Measurements from ENCODE around the gene TMPRSS11B. TPM values are rescaled to one million over a fixed set of nuclear protein-coding genes. Genes with fewer than 3 reads are reported as not detected.

Gene TMPRSS11B
- polyA plus RNA-seq, 1 donor (not counting 4 experiments of a cell fraction or from before 2014, with no cell fraction given) = 0.58 TPM

GRCh38 chr4:68271851-68272357, 26.4 kb upstream of the TMPRSS11B start:
- H3K79me2 ChIP-seq (ENCODE audit: control insufficient read depth, insufficient read depth, low read length) = no peaks in the 10 kb centered on the region
- FAIRE-seq = peak; percentile 58
- peak; percentile 9 for DNase-seq (ENCODE audit: low read depth, low spot score)
- peak overlapping the region in 1 of 3 experiments; percentile 25 for H3K4me3 ChIP-seq (ENCODE audit: control insufficient read depth in 2 of 3, extremely low read depth in 1 of 3, insufficient read depth in 2 of 3, low read depth in 1 of 3, low read length in 3 of 3)
- H3K9me3 ChIP-seq (ENCODE audit: control insufficient read depth, low read depth, low read length) = no peaks in the 10 kb centered on the region
- no peak overlapping the region for H3K27ac ChIP-seq (ENCODE audit: control insufficient read depth, insufficient read depth, low read length)
- no peaks in the 10 kb centered on the region for H3K9me1 ChIP-seq (ENCODE audit: control insufficient read depth, extremely low read depth, insufficient read depth, low read length)
- H4K20me1 ChIP-seq (ENCODE audit: control insufficient read depth, extremely low read depth, insufficient read depth, low read length) = no peaks in the 10 kb centered on the region
- H2AFZ ChIP-seq (ENCODE audit: control insufficient read depth, low read length) = peak overlapping the region; percentile 77
- H3K9ac ChIP-seq (ENCODE audit: control insufficient read depth, extremely low read depth, insufficient read depth, low read length) = no peak overlapping the region
- TF ChIP-seq EZH2 (IDR thresholded peaks at IDR 0.05; ENCODE audit: low read length) (no peak), CTCF (optimal IDR thresholded peaks at IDR 0.05 in 1 of 3, IDR thresholded peaks at IDR 0.05 in 1 of 3, conservative IDR thresholded peaks at IDR 0.05 in 1 of 3; ENCODE audit: extremely low read depth in 1 of 3, insufficient read depth in 2 of 3, low read length in 3 of 3) (peak in 2 of 3 experiments; percentile 35 to 55)
- no peaks in the 10 kb centered on the region for H3K27me3 ChIP-seq (ENCODE audit: control insufficient read depth, extremely low read depth, insufficient read depth, low read length)
- H3K4me1 ChIP-seq (ENCODE audit: control insufficient read depth, extremely low read depth, insufficient read depth, low read length) = peaks cover 10% of the 10 kb centered on the region
- peak overlapping the region; percentile 55 for H3K4me2 ChIP-seq (ENCODE audit: control insufficient read depth, extremely low read depth, insufficient read depth, low read depth, low read length)
- dilution Hi-C loops (cut with MboI; ENCODE audit: extremely low pct_ligation_motif_present, low sequenced_read_pairs) = no loop called here
- H3K36me3 ChIP-seq (ENCODE audit: control insufficient read depth in 2 of 2, extremely low read depth in 1 of 2, insufficient read depth in 2 of 2, low read length in 2 of 2) = no peaks in the 10 kb centered on the region

- H3K9me1 ChIP-seq (ENCODE audit: control insufficient read depth, extremely low read depth, insufficient read depth, low read length) = no peaks in the 10 kb centered on the region
- peak; percentile 90 for FAIRE-seq
- H3K4me3 ChIP-seq (ENCODE audit: control insufficient read depth in 2 of 3, extremely low read depth in 1 of 3, insufficient read depth in 2 of 3, low read depth in 1 of 3, low read length in 3 of 3) = no peak overlapping the region
- DNase-seq (ENCODE audit: low read depth, low spot score) = peak; percentile 25
- H3K4me2 ChIP-seq (ENCODE audit: control insufficient read depth, extremely low read depth, insufficient read depth, low read depth, low read length) = no peak overlapping the region
- peaks cover 9% of the 10 kb centered on the region for H3K4me1 ChIP-seq (ENCODE audit: control insufficient read depth, extremely low read depth, insufficient read depth, low read length)
- H3K9ac ChIP-seq (ENCODE audit: control insufficient read depth, extremely low read depth, insufficient read depth, low read length) = no peak overlapping the region
- no peaks in the 10 kb centered on the region for H4K20me1 ChIP-seq (ENCODE audit: control insufficient read depth, extremely low read depth, insufficient read depth, low read length)
- H3K9me3 ChIP-seq (ENCODE audit: control insufficient read depth, low read depth, low read length) = no peaks in the 10 kb centered on the region
- no peaks in the 10 kb centered on the region for H3K27me3 ChIP-seq (ENCODE audit: control insufficient read depth, extremely low read depth, insufficient read depth, low read length)
- dilution Hi-C loops (cut with MboI; ENCODE audit: extremely low pct_ligation_motif_present, low sequenced_read_pairs) = no loop called here
- no peaks in the 10 kb centered on the region for H3K36me3 ChIP-seq (ENCODE audit: control insufficient read depth in 2 of 2, extremely low read depth in 1 of 2, insufficient read depth in 2 of 2, low read length in 2 of 2)
- H3K27ac ChIP-seq (ENCODE audit: control insufficient read depth, insufficient read depth, low read length) = no peak overlapping the region
- H3K79me2 ChIP-seq (ENCODE audit: control insufficient read depth, insufficient read depth, low read length) = no peaks in the 10 kb centered on the region
- peak overlapping the region; percentile 68 for H2AFZ ChIP-seq (ENCODE audit: control insufficient read depth, low read length)
- TF ChIP-seq EZH2 (IDR thresholded peaks at IDR 0.05; ENCODE audit: low read length) (no peak), CTCF (optimal IDR thresholded peaks at IDR 0.05 in 1 of 3, IDR thresholded peaks at IDR 0.05 in 1 of 3, conservative IDR thresholded peaks at IDR 0.05 in 1 of 3; ENCODE audit: extremely low read depth in 1 of 3, insufficient read depth in 2 of 3, low read length in 3 of 3) (no peak)
Observed at GRCh38 chr4:68267433-68267944, 22.0 kb upstream of the TMPRSS11B start.
